ENCODE measurements around the gene RMND5A.

DNA sequence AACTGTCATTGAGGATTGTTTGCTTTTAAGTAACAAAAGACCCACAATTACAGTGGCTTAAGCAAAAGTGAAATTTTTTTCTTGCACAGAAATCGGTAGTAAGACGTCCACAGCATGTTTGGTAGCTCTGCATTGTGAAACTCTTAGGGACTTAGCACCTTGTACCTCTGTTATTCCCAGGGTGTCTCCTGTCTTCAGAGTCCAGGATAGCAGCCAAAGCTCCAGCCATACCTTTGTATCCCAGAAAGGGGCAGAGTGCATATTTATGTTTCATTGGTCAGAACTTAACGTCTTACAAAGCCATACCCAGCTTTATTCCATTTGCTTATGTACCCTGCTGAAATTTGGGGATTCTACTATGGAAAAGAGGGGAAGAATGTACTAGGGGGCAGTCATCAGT, 32.8 kb downstream of the RMND5A start:
- TF ChIP-seq, protein P1, sequence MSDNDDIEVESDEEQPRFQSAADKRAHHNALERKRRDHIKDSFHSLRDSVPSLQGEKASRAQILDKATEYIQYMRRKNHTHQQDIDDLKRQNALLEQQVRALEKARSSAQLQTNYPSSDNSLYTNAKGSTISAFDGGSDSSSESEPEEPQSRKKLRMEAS (IDR thresholded peaks at IDR 0.05) = no peak
- TF ChIP-seq TCF12 (IDR thresholded peaks at IDR 0.05; ENCODE audit: low read depth) (no peak), TEAD4 (IDR thresholded peaks at IDR 0.05) (no peak), CEBPB (IDR thresholded peaks at IDR 0.05) (no peak), RAD21 (IDR thresholded peaks at IDR 0.05; ENCODE audit: low read depth) (no peak), NFIC (IDR thresholded peaks at IDR 0.05) (no peak), CREB1 (IDR thresholded peaks at IDR 0.05; ENCODE audit: low read depth) (no peak), TAF1 (IDR thresholded peaks at IDR 0.05; ENCODE audit: low read depth) (no peak), EP300 (IDR thresholded peaks at IDR 0.05; ENCODE audit: borderline replicate concordance) (no peak), REST (IDR thresholded peaks at IDR 0.05; ENCODE audit: low read depth) (no peak), FOXM1 (IDR thresholded peaks at IDR 0.05; ENCODE audit: borderline replicate concordance, low read depth) (no peak), YY1 (IDR thresholded peaks at IDR 0.05; ENCODE audit: low read depth) (no peak), EGR1 (IDR thresholded peaks at IDR 0.05) (no peak)
- TF ChIP-seq, protein P2, sequence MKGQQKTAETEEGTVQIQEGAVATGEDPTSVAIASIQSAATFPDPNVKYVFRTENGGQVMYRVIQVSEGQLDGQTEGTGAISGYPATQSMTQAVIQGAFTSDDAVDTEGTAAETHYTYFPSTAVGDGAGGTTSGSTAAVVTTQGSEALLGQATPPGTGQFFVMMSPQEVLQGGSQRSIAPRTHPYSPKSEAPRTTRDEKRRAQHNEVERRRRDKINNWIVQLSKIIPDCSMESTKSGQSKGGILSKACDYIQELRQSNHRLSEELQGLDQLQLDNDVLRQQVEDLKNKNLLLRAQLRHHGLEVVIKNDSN (IDR thresholded peaks at IDR 0.05) = no peak
